HG02981 (cell line): ENCODE results near the gene UGP2.
"Not testable (repeated sequence)": the region's sequence is repeated elsewhere in the genome, so short reads cannot be mapped to it uniquely, and the experiment has no call there.

ENCODE experiments used
- ATAC-seq: cut with Tn5 transposase; IDR thresholded peaks from one replicate; pipeline ENCODE4 v1.9.1; 2021; ENCODE audit warnings: mild to moderate bottlenecking, moderate library complexity; ENCODE audit not compliant: unreplicated experiment

UGP2 gene

DNA sequence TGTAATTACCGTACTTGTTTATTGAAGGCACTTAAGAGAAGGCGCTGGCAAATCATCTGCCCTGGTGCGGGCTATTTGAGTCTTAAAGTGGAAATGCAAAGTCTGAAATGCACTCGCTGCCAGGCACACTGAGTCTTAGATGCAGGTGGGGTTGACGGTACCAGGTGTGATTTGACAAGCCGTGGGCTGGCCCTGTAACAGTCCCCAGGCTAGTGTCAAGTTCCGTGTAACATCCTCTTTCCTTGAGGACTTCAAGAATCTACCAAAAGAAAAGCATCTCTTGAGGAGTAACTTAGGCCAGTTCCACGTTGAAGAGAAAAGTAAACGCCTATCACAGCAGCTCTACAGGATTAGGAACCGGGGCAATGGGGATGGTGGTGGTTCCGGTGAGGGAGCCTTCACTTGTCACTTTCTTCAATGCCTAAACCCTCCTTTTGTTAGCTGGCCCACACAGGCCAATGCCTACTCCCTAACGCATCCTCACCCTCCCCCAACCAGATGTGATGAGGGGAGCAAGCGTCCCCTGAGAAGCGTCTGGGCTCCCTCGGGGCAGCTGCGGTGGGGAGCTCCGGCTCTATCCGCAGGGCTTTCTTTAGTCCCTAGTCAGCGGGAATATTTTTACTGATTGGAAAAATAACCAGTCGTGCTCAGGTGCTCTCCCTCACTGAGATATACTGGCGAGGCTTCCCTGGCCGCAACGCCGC is 1.5 kb upstream of the UGP2 start:
- peak; percentile 26 for ATAC-seq

DNA sequence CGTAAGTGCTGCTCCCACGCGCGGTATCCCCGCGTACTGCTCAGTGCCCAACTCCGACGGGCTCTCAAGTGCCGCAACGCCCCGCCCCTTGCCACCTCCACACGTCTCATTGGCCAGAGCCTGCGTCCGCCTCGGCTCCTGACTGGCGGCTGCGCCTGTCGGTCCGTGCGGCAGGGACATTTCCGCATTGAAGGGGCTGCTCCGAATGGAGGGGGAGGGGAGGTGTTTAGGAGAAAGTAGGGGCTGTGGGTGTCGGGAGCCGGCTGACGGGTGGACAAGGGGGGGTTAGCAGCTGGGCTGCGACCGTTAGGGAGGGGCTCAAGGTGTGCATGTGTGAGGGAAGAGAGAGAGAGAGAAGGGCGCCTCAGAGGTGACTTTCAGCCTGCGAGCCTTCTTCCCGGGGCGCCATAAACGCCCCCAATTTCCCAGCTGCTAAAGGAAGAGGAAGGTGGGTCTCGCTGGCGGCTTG is 877 bp upstream of the UGP2 start:
- peak; percentile 90 for ATAC-seq

DNA sequence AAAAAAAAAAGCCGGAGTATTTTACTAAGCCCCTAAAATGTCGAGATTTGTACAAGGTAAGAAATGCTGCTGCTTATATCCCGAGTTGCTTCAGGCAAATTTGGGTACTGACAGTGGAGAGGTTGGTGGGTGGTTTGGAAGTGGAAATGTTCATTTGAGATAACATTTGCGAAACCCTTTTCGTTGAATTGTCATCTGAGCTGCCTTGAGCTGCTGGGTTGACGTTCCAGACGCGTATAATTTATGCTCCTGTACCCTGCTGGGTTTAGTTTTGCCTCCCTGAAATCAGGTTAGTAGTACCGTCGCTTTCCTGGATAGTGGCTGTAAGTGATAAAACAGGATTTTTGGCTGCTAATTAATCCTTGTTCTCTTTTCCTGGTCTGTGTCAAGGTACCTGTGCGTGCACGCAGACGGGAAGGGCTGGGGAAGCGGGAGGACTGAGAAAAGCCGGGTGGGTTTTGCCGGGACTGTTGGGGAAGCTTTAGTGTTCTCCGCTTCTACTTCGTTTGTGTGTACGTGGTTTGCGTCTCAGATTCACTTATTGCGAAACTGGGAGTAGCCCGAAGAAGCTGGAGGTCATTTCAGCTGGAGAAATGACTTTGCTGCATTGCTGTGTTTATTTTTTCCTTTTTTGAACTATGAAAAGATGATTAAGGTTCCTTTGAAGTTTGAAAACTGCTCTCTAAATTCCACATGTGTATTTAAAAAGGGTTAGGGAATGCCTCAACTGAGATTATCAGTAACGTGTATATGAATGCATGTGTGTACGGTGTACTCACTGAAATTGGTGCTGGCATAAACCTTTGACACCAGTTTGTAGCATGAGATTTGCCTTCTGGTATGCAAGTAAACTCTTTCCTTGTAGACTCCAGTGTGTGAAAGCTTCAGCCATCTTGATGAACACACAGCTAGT is 709 bp downstream of the UGP2 start:
- no peak for ATAC-seq

DNA sequence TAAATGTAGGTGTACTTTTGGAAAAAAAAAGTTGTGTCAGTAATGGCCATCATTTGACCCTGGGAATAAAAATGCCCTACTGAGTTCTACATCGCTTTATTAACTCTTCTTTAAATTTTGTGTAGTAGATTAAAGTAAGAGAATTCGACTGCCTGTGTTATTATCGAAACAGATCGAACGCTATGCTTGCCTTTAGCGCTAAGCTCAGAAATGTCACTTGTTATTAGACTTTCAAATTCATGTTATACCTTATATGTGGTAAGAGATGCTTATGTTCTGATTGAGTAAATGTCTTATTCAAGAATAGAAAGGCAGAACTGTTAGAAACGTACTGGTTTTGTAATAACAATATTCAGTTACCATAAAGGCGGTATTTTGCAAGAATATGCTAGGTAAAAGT is 1.4 kb downstream of the UGP2 start:
- ATAC-seq = no peak

DNA sequence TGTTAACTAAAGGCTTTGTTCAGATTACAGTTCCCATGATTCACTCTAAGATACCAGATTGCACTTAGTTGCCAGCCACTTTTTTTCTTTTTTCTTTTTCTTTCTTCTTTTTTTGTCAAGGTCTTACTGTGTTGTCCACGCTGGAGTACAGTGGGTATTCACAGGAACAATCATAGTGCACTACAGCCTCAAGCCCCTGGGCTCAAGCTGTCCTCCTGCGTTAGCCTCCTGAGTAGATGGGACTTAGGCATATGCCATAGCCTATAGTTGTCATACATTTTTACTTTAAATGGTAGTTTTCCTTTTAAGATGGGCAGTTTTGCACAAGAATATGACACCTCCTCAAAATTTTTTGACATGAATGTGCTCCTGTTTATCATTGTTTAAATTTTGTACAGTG is 2.1 kb downstream of the UGP2 start:
- no peak for ATAC-seq

DNA sequence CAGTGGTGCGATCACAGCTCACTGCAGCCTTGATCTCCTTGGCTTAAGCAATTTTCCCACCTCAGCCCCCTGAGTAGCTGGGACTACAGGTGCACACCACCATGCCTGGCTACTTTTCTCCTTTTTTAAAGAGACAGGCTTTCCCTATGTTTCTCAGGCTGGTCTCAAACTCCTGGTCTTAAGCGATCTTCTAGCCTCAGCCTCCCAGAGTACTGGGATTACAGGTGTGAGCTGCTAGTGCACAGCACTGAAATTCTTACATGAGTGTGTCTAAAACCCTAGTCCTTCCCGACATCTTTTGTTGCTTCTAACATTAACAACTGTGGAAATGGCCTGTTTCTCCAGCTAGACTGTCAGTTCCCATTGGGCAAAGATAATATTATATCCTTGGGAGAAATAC is 2.9 kb downstream of the UGP2 start:
- no peak for ATAC-seq

DNA sequence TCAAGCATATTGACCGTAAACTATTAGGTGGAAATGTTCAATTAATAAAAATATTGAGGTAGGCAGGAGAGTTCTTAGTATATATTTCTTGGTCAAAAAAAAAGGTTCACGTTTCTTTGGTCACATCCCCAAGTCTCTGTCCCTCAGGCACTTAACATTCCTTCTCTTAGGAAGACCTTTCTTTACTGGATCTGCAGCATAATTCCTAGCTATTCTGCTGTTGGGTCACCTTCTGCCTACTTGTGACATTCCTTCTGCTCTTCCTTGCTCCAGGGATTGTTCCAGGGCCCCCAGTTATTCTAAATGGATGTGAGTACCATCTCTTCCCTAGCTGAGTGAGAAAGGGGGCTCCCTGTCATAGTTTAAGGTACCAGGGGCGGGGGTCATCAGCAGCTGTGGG is 4.2 kb downstream of the UGP2 start:
- no peak for ATAC-seq

DNA sequence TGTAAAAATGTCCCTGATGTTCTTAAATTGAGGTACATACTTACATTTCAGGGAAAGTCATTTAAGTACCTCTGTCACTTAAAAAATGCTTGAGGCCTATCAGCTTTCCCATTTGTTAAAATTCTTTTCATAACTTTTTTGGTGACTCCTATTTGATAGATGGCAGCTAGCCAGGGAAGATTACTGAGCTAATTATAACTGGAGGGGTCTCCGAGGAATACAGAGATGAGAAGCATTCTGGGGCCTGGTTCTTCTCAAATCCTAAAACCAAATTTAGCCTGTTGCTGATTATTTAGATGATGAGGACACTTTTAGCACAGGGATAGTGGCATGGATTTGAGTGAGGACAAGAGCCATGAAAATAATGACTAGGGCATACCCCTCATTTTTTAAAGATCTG is 4.8 kb downstream of the UGP2 start:
- no peak for ATAC-seq

DNA sequence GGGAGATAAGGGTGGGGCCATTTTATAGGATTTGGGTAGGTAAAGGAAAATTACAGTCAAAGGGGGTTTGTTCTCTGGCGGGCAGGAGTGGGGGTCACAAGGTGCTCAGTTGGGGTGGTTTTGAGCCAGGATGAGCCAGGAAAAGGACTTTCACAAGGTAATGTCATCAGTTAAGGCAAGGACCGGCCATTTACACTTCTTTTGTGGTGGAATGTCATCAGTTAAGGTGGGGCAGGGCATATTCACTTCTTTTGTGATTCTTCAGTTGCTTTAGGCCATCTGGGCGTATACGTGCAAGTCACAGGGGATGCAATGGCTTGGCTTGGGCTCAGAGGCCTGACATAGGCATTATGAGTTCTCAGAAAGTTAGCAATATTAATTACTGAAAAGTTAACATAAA is 5.9 kb downstream of the UGP2 start:
- not testable (repeated sequence) for ATAC-seq

DNA sequence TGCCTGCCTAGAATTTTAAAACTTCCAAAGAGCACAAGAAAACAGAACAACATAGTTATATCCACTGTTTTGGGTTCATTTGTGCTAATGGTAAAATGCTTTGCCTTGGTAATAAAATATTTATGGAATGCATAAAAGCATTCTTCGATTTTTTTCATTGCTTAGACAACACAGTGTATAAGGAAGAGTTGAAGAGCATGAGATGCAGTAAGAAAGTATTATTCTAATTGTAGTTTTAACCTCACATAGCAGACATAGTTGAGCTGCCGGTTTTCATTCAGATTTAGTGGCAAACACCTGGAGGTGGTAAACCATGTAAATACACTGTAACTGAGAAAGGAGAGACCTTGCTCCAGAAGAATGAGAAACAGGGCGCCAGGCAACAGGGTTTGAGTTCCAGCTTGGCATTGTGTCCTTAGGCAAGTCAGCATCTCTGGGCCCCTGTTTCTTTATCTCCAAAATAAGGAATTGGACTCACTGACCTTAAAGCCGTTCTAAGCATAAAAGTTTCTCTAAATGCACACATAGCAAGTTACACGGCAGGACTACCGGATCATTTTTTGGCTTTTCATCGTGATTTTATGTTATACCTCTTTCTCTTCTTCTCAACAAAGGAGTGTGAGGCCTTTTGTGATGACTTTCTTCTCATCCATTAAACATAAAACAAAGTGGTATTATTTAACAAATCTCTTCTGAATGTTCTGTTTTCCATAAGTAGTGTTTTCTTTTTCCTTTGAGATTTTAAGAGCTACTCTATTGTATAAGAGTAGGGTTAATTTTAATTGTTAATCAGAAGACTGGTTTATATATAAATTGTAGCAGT is 7.9 kb downstream of the UGP2 start:
- no peak for ATAC-seq

DNA sequence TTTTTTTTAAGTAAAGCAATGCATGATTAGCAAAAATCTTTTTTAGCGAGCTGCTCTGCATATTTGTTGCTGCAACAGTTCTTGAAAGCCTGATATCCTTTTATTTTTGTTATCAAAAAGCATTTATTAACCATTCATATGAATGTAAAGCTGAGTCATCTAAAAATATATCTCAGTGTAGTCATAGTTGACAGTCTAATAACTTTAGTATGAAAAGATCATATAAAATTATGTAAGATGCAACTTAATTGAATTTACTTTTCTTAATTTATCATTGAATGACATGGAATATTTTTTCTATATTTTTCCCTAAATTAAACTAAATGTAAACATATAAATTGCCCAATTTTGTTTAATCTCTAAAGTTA is 8.5 kb downstream of the UGP2 start:
- no peak for ATAC-seq

DNA sequence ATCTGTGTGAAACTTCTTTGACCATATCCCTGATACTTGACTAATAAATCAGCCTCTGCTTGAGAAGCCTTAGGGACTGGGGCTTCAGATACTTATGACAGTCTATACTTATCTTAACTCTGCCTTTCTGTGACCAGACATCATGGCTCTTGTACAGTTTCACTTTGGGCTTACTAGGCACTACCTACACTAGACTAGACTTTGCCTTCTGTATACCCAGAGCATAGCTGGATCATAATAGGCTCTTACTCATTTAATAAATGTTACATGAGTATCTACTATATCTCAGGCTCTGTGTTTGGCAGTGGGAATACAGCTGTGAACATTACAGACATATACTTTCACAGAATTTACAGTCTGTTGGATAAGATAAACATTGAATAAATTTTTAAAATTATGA is 9.0 kb downstream of the UGP2 start:
- ATAC-seq = no peak

DNA sequence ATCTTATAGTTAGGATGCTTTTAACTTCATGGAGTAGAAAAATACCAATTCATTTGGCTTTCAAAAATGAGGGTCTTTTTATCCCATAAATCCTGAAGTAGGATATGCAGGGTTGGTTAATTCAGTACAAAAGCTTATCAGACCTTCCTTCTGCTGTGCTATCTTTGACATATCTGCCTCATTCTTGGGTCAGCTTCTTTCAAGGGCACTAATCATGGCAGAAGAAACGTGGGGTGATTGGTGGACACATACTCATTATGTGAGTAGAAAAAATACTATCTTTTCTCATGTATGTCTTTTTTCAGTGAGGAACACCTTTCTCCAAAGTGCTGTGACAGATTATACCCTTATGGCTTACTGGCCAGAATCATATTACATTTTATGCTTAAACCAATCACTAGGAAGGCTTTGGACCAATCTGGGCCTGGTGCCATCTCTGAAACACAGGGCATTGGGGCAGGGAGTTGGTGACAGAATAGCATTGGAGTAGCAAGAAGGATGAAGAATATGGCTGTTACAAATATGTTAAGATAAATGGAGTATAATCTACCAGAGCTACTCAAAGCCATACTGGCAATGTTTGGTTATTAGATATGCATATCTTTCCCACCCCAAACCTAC is 10.1 kb downstream of the UGP2 start:
- ATAC-seq = no peak

DNA sequence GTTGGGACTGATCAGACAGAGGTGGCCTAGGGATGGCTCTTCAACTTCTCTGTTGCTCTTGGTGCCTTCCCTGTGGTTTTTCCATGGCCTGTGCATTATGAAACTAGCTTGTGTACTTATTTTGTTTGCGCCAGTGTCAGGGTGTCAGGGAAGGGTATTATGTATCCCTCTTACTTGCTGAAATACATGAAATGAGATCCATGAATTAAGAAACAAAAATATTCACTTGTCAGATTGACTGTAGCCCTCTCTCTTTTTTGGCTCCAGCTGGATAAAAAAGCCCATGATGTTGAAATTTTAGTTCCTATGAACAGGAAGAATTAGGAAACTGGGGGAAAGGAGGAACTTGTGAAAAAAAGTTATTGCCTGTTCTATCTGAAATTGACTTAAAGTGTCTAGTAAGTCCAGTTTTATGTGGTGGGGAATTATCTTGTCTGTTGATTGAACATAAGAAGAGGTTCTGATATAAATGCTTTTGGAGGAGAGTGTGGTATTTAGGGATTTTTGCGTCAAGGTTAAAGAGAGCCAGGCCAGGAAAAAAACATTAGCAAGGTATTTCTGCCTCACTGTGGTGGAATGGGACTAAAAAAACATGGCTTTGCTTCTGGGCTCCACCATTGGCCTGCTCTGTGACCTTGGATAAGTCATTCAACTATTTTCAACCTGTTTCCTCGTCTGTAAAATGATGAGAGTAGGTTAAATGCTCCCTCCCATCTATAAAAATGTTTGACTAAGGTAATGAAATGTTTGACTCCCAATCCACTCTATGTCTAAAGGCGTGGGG is 12.0 kb downstream of the UGP2 start:
- no peak for ATAC-seq

DNA sequence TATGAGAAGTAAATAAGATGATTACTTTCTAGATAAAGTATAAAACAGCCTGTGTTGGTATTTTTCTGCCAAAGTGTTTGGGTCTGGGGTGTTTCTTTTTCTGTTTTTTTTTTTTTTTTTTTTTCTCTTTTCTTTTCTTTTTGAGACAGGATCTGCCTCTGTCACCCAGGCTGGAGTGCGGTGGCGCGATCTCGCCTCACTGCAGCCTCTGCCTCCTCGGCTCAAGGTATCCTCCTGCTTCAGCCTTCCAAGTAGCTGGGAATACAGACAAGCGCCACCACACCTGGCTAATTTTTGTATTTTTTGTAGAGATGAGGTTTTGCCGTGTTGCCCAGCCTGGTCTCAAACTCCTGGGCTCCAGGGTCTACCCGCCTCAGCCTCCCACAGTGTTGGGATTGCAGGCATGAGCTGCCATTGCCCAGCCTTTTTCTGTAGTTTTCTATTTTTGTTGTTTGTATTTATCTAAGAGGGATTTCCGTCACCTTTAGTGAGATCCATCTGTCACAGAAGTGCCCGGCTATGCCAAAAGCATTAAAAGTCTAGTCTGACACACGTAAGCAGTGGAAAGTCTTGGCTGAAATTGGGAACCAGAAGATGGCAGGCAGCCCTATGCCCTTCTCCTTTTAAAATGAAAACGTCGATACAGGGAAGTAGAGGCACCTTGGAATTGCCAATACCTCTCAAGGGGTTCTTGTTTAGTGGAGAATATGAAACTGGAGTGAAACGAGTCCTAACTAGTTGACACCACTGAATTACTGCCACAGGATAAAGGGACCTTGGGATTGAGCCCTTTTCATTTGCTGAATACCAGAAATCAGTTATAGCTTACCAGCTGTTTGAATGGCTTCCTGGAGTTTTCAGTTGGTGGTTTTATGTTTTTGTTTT is 14.0 kb downstream of the UGP2 start:
- no peak for ATAC-seq

DNA sequence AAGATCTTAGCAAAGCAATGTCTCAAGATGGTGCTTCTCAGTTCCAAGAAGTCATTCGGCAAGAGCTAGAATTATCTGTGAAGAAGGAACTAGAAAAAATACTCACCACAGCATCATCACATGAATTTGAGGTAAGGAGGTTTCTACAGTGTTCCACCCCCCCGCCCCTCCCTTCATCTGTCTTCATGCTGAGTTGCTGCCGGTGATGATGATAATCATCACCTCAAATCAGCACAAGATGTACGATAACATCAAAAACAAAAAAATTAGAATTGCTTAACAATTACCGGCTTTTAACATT is 14.6 kb downstream of the UGP2 start:
- no peak for ATAC-seq

DNA sequence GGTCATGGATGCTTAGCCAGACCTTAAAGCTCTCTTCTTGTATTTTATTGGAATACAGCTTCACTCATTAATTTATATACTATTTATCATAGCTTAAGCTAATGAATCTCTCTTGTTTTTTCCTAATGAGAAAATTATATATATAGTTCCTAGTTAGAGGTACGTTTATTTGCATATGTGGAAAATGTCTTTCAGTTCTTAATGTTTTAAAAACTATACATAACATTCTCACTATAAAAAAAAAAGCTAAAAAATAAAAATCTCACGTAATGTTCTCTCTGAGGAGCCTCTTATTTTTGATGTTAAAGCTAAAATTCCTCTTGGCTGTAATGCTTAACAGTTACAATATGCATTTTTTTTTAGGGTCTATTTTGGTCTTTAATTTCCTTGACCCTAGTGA is 16.6 kb downstream of the UGP2 start:
- no peak for ATAC-seq

DNA sequence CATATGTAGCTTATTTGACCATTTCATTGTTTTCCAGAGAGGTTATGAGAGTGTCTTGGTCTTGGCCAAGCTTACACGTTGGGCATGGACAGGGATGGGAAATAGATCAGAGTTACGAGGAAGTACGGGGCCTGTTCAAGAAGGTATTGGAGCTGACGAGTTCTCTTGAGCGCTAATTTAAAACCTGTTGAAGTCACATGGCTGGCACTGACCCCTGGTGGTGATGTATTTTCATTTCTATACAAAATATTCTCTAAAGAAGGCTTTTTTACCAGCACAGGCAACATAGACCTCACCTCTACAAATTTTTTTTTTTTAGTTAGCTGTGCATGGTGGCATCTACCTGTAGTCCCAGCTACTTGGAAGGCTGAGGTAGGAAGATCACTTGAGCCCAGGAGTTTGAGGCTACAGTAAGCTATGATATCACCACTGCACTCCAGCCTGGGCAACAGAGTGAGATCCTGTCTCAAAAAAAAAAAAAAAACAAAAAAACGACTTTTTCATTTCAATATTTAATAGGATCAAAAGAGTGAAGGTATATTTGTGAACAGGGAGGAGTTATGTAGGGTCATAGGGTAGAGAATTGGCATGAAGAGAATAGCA is 19.6 kb downstream of the UGP2 start:
- ATAC-seq = peak; percentile 59

DNA sequence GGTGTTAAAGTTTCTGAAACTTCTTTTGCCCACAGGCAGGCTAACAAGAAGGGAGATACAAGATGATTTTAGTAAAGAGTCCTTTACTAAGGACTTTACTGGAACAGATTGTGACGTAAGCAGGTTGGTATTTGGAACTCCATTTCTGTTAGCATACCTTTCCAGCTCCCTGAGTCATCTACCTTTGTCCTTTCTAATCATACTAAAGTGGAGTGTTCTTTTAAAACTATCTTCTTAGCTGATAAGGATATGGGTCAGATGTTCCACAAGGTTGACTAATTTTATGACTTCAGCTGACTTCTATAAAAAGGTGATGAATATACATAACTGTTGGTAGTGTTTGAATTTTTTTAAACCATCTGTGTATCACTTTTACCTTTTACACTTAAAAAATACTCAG is 21.1 kb downstream of the UGP2 start:
- no peak for ATAC-seq
